G401.6 (cell line): ENCODE data around the gene CDC42EP3.

Source experiments
- FAIRE-seq: peaks from 2 replicates; lab custom pipeline; 2012; peaks lifted over from hg19 to GRCh38; lab: Jason Lieb, UNC

Gene CDC42EP3, protein sequence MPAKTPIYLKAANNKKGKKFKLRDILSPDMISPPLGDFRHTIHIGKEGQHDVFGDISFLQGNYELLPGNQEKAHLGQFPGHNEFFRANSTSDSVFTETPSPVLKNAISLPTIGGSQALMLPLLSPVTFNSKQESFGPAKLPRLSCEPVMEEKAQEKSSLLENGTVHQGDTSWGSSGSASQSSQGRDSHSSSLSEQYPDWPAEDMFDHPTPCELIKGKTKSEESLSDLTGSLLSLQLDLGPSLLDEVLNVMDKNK

DNA sequence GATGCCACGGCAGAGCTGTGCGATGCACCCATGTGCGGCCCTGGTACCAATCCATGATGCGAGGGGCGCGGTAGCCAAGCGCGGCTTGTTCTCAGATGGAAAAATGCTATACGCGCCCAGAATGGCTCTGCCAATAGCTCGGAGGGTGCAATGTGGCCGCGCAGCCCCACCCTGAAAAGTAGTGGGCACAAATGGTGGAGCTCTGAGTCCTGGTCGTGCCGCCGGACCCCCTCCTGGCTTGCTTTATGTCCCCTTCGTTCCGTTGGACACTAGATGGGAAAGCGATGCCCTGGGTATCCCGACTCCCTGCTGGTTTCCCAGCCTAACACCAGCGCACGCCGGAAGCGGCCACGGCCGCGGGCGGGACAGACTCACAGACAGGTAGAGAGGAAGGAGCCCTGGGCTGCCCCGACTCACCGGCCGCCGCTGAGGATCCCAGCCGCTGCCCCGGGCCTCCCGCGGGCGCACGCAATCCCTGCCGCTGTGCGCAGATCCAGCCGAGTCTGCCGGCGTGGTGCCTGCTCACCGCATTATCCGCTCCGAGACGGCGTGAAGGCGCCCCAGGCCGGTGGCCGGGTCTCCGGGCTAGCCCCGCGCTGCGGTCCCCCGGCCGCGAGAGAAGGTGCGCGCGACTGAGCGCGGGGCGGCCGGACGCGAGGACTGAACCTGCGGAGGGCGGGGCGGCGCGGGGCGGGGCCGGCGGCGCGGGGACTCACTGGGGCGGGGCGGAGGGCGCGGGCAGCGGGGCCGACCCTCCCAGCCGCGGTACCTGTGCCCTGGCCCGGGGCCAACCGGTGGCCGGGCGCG, at the start of gene CDC42EP3:
TSS of gene CDC42EP3 (minus strand) at position 634 of the 807 bp plus-strand sequence. CDS start 25,055 bp downstream, outside the sequence.
- FAIRE-seq, result no peak

DNA sequence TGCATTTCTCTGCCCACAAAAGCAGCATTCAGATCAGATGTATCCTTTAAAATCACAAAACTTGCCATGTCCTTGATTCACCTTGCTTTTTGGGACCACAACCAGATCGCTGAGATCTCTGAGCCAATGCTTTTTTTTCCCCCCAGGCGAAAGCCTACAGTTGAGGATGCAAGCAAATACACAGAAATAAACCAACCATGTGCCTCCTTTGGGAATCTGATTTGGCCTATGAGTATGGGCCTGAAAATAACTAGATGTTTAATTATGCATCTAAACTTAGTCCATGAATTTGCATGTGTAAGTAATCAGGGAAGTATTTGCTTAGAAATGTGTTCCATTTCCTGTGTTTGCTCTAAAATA, 49.7 kb upstream of the CDC42EP3 start:
- no peak for FAIRE-seq

DNA sequence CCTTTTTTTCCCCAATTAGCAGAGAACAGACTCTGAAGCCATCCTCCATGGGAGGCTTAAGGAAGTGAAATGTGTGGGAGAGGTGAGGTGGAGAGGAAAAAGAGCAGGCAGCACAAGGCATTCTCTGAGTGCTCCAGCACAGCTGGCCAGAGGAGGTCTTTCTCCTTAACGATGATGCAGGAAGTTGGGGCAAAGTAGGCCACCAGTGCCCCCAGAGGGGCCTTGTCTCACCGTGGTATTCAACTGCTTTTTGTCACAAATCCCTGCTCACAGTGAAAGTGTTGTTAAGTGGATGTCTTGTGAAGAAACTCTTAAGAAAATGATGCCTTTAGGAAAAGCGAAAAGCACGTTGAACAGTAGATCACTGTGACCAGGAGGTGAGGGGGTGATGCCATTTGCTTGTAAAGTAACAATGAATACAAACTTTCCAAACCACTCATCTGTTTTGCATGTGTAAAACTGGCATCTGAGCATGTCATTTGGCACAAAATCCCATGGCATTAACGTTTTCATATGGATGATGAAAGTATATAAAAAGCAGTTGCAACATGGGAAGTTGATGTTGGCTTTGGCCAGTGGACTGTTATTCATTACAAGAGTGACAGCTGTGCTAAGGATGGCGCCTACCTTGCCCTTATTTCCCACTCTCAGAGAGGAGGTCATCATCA, 49.2 kb upstream of the CDC42EP3 start:
- no peak for FAIRE-seq

DNA sequence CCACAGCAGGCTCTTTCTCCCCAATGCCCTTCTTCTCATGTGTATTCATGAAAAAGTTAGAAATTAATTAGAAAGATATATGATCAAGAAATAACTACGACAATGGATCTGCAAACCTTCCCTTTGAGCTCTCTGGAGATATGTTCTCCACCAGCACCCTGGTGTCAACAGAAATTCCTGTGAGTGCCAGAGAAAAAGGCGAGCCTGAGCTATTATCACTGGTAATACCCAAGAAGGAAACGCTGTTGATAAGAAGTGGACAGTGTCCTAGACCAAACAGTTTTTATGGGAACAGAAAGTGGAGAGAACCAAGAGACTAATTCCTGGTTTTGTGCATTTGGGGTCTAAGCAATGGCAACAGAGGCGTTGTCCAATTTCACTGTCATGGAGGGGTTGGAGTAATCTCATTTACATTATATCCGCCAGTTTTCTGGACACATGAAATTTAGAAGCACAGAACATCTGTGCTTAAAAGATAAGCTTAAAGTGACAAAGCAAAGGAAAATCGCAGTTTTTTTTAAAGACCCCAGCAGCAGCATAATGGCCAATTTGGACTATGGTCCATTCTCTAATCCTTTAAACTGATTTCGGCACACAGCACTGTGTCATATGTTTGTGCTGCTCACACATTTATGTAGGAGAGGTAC, 47.2 kb upstream of the CDC42EP3 start:
- no peak for FAIRE-seq

DNA sequence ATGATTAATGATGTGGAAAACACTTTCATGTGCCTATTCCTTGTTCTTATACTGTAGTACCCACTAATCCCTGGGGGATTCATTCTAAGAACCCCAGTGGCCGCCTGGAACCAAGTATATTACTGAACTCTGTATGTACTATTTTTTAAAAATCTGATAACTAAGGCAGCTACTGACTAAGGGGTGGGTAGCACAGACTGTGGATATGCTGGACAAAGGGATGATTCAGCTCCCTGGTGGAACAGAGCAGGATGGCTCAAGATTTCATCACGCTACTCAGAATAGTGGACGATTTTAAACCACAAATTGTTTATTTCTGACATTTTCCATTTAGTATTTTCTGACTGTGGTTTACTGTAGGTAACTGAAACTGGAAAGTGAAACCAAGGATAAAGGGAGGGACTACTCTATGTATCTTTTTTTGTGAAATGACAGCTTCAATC, 41.8 kb upstream of the CDC42EP3 start:
- FAIRE-seq, result no peak

DNA sequence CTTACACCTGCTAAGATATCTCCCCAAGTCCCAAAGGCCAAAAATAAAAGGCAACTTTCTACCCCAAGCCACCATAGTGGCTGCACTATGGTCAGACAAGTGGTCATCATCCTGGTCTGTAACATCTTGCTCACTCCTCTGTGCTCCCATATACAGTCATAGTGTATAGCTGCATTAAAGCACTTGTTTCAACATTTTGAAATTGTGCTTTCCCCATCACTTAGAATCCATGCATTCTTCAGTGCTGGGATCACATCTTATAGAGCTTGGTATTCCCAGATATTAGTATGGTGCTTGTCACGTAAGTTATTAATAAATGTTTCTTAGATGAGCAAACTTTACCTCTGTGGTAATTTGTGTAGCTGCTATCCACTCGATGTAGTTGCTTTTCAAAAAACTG, 40.4 kb upstream of the CDC42EP3 start:
- no peak for FAIRE-seq

DNA sequence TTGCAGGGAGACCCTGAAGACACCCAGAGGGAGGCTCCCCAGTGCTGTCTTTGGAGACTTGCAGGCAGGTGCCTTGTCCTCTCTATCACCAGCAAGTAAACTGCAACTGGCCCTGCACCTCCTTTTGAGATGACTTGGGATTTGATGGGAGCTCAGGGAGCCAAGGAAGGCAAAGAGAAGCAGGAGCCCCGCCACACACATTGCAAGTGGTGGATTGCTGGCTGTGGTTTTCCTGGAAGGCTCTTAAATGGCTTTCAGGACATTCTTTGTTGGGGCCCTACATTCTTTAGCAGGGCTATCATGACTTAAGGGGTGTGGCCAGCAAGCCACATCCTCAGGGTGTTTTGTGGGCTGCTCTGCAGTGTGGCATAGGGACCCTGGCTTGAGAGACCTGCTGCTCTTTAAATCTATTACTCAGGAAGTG, 39.9 kb upstream of the CDC42EP3 start:
- no peak for FAIRE-seq

DNA sequence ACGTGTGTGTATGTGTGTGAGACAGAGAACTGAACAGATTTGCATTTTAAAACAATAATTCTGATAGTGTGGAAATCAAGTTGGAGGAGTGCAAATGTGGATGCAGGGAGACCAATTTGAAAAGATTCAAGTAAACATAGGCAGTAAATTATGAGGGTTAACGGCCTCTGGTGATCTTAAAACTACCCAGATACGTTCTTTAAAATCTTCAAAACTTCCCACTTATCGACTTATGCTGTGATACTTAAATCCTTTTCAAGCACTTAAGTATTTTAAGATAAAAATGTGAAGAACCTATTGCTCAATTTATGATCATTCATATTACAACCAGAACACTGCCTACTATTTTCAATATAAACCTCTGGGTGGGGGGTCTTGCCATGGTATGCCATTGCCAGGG, 37.7 kb upstream of the CDC42EP3 start:
- FAIRE-seq, result no peak

DNA sequence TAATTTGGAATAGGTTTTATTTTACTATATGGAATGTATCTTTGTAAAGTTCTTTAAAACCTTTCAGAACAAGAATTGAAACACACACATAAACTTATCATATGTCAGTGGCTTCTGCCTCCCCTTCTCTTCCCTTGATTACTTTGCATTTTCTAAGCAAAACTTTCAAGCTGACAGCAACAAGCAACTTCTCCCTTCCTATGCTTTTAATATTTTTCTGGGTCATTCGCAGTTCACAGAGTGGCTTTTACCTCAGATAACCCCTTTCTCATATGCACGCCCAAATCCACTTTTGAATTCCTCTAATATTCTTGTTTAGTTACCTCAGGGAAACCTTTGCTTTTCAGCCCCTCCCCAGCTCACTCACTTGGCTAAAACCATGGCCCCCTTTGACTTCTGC, 36.7 kb upstream of the CDC42EP3 start:
- FAIRE-seq, result no peak

DNA sequence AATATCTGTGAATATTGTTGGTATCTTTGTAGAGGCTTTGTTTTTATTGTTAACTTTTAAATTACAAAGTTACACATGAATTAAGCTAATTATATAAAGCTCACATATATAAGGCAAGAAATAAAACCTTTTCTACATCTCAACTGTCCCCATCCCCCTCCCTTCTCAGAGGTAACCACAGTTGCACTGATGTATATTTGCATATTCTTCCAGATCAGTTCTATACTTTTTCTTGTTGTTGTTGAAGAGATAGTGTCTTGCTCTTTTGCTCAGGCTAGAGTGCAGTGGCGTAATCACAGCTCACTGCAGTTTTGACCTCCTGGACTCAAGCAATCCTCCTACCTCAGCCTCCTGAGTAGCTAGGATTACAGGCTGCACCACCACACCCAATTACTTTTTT, 36.0 kb upstream of the CDC42EP3 start:
- FAIRE-seq, result no peak

DNA sequence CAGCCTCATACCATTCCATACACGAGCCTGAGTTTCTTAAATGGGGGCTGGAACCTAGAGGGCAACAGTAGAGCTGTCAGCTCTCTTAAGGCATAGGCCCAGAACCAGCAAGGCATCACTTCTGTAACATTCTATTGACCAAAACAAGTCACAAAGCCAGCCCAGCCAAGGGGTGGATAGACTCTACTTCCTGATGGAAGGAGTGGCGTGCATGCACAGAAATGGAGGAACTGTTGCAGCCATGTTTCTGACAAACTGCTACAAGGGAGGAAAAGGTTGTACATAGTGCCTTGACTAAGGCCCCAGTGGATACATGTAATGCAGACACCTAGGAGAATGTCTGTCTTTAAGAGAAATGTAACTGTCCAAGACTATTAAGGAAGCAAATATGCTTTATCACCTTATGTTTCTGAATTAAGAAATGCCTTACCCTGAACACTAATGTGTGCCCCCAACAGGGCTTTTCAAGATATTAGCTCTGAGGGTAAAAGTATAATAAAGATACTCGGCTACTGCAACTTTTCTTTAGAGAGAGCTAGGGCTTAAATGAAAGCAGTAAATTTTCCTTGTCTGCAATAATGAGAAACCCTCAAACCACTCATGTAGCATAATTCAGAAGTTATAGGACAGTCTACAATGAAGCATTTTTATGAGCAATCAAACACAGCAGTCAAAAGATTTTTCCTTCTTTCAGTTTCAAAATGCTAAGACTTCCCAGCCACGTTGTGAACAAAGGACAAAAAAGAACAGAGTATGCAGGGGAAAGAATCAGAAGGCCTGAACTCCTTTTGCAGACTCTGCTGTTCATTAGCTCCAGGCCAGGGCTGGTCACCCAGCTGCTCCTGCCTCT, 35.1 kb upstream of the CDC42EP3 start:
- no peak for FAIRE-seq

DNA sequence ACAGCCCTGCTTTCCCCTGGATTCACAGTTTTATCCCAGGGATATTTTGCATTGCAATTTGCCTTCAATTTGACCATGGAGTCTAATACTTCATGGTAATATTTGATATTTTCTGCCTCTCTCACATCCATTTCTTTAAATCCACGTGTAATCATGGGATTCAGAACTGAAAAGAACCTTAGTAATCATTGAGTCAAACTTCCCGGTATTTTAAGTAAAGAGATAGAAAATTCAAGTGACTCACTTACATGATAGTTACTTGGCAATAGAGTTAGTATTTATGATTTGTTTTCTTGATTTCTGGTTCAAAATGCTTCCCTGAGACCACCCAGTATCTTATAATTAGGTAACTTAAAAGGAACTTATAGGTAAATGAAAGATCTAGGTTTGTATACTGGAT, 33.7 kb upstream of the CDC42EP3 start:
- FAIRE-seq, result no peak

DNA sequence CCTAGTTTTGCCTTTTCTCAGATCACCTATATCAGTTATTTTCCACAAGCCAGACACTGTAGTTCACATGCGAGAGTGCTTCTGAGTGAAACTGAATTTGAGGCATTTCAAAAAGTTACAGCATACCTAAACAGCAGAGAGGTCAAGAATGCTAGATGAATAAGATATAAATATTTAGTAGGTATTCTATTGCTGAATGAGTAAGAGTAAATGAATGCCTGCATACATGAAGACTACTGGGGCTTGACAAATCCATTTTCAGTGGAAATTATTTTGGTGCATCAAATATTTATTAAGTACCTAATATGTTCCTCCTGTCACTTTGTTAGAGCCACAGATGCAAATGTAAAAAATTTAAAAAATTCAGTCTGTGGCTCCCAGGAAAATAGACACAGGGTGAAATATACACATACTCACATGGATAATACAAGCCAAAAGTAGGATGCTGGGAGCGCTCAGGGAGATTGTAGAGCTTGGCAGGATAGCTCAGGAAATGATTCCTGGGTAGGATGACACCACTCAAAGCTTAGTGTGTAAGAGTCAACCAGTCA, 27.6 kb upstream of the CDC42EP3 start:
- no peak for FAIRE-seq

DNA sequence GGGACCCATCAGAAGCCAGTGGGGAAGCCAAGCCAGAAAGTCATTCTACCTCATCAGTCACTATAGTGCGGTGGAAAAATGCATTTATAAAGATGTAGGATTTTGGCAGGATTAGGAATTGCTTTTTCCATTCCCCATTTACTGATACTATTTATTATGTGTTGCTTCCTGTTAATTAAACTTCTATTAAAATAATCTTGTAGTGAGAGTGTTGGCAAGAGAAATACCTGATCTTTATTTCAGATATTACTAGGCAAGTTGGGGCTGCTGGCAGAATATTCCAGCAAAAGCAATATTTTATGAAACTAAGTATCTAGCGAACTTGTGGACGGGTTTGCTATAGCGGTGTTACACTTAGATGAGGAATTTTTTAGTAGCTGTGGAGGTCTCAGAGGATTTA, 23.9 kb upstream of the CDC42EP3 start:
- no peak for FAIRE-seq

DNA sequence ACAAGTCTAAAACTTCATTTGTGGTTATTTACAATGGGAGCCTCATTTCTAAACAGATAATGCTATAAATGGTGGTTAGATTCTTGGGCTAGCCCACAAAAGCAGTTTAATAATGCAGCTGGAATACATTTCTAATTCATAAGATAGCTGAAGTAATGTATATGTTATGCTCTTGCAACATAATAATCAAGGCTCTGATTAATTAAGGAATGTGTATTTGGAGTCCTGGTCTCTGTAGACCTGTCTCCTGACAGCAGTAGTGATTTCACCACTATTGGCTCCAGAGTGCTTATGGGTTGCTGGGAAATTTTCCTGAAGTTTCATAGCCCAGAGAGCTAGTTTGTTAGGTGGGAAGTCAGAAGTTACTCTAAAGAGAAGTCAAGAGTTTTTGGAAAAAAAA, 21.3 kb upstream of the CDC42EP3 start:
- FAIRE-seq, result no peak

DNA sequence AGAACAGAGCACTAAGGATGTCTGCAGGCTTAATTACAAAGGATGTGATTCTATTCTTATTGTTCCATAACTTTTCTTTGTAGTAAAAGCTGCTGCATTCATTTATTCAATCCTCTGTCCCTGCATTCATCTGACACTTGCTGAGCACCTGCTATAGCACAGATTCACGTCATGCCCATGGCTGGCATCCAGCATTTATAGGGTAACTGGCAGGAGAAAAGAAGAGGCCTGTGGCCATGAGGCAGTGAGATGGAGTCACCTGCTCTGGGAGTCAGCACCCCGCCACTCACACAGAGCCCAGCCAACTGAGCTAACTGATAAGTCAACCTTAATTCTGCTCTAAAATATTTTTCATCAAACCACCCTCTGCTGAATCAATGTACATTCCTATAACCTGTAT, 18.3 kb upstream of the CDC42EP3 start:
- no peak for FAIRE-seq

DNA sequence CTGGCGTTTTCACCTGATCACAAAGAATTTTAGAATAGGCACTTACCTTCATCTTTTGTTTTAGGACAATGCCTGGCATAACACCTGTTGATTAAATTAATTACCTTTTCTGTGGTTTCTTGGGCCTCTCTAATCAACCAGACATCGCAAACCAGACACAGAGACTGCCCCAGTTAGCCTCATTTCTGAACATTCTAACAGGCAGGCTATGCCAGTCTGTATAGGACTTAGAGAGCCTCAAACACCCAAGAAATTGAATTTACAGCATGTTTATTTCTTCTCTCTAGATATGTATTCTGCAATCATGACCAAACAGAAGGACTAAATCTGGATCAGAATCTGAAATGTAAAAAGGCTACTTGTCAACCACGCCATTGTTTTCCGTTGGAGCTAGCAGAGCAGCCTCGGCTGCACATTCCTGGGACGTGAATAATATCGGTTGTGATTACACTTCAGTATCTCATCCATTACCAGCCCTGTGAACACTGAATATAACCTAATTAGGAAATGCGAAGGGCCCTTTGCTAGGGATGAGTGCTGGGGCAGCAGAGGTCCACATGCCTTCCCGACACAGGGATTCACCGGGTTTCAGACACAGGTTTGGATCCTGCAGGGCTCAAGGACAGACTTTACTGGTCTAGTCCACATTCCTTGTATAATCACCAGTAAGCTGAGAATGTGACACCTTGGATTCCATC, 17.5 kb upstream of the CDC42EP3 start:
- no peak for FAIRE-seq

DNA sequence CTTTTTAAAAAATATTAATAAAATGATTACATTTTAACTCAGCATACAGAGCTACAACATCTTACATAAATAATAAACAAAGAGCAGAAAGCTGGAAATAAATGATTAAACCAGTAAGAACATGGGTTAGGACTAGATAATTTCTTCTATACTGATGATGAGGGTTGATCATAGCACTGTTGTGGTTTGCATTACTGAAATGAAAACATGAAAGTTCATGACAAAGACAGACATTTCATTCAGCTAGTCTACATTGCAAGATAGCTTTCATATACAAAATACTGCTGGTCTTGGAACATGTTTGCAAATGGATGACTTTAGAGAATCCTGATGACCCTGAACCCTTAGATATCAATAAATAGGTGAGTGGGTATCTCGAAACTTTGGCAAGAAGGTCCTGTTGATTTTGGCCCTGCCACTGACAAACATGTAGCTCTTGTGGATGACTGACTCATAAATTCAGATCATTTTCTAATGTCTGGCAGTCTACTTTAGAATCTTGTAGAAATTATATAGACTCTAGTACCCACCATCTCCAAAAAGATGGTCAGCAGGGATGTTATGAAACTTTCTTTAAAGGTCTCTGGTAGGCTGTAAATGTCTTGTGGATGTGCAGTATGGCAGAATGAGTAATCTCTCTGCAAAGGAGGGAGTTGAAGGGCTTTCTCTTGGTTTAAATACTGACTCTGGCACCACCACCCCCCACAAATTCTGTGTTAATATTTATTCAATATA, 15.5 kb upstream of the CDC42EP3 start:
- no peak for FAIRE-seq

DNA sequence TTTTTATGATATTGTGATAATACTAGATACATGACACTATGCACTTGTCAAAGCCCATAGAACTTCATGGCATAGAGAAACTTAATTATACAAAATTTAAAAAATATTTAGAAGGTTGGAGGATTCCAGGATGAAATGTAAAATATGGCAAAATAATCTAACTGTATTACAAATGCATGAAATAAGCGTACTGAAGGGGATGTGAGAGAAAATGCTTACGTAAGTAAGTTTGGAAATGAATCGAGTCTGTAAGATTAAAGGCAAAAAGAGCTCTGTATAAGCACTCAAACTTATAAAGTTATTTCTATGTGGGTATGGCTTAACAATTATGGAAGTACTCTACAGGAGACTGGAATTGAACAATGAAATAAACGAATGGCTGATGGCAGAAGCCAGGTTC, 13.4 kb upstream of the CDC42EP3 start:
- FAIRE-seq, result no peak
